Trophoblast cell (in vitro differentiated cells and primary cell): ENCODE results near the gene PREX1.
A peak's percentile ranks its signal among the peaks of the same experiment; 100 is the strongest.

Experiments
- DNase-seq, 2 donors: peaks; one replicate each; pipeline ENCODE4 v3.0.0-alpha.2; 2016
- H2AFZ ChIP-seq: 2 replicates; pipeline ENCODE4 v1.6.1; 2013; ENCODE audit warnings: low read length, moderate library complexity, mild to moderate bottlenecking; ENCODE audit not compliant: insufficient read depth, poor library complexity
- H2AK5ac ChIP-seq: 2 replicates; pipeline ENCODE4 v1.6.1; 2013; ENCODE audit warnings: mild to moderate bottlenecking, low read length
- H2BK120ac ChIP-seq: 2 replicates; pipeline ENCODE4 v1.6.1; 2013; ENCODE audit warnings: low read length, mild to moderate bottlenecking, moderate library complexity; ENCODE audit not compliant: insufficient read depth, poor library complexity
- H2BK12ac ChIP-seq: 2 replicates; pipeline ENCODE4 v1.6.1; 2013; ENCODE audit warnings: mild to moderate bottlenecking, low read length, moderate library complexity
- H2BK5ac ChIP-seq: 2 replicates; pipeline ENCODE4 v1.6.1; 2013; ENCODE audit warnings: low read length, low read depth, moderate library complexity, mild to moderate bottlenecking; ENCODE audit not compliant: poor library complexity
- H3K14ac ChIP-seq: 2 replicates; pipeline ENCODE4 v1.6.1; 2013; ENCODE audit warnings: mild to moderate bottlenecking, low read length
- H3K18ac ChIP-seq: 2 replicates; pipeline ENCODE4 v1.6.1; 2013; ENCODE audit warnings: mild to moderate bottlenecking, low read length
- H3K23ac ChIP-seq: 2 replicates; pipeline ENCODE4 v1.6.1; 2013; ENCODE audit warnings: low read length
- H3K27ac ChIP-seq: 2 replicates; pipeline ENCODE4 v1.5.1; 2013; ENCODE audit warnings: low read depth, mild to moderate bottlenecking, inconsistent platforms, low read length, moderate library complexity
- H3K27me3 ChIP-seq: 2 replicates; pipeline ENCODE4 v1.6.1; 2013; ENCODE audit warnings: inconsistent platforms, mild to moderate bottlenecking, low read length, moderate library complexity; ENCODE audit not compliant: insufficient read depth
- H3K36me3 ChIP-seq, 2 experiments: 1 replicate in 1 of 2; 2 replicates in 1 of 2; pipeline ENCODE4 v1.6.1; 2013; ENCODE audit warnings: low read length in 2 of 2, mild to moderate bottlenecking in 2 of 2, moderate library complexity in 1 of 2; ENCODE audit not compliant: insufficient read depth in 2 of 2, control insufficient read depth in 1 of 2
- H3K4ac ChIP-seq: 2 replicates; pipeline ENCODE4 v1.6.1; 2013; ENCODE audit warnings: low read depth, mild to moderate bottlenecking, low read length, moderate library complexity
- H3K4me1 ChIP-seq, 2 experiments: 1 replicate in 1 of 2; 2 replicates in 1 of 2; pipeline ENCODE4 v1.6.1; 2013; ENCODE audit warnings: low read length in 2 of 2, mild to moderate bottlenecking in 2 of 2, moderate library complexity in 1 of 2; ENCODE audit not compliant: insufficient read depth in 2 of 2, control insufficient read depth in 1 of 2
- H3K4me2 ChIP-seq: 2 replicates; pipeline ENCODE4 v1.6.1; 2013; ENCODE audit warnings: inconsistent platforms, mild to moderate bottlenecking, low read length, moderate library complexity
- H3K4me3 ChIP-seq: 2 replicates; pipeline ENCODE4 v1.5.1; 2013; ENCODE audit warnings: mild to moderate bottlenecking, low read depth, low read length, inconsistent platforms
- H3K79me1 ChIP-seq: one replicate; pipeline ENCODE4 v1.6.1; 2013; ENCODE audit warnings: low read length
- H3K79me2 ChIP-seq: 2 replicates; pipeline ENCODE4 v1.6.1; 2013; ENCODE audit warnings: low read length, mild to moderate bottlenecking; ENCODE audit not compliant: control insufficient read depth, insufficient read depth, poor library complexity
- H3K9ac ChIP-seq: 2 replicates; pipeline ENCODE4 v1.6.1; 2013; ENCODE audit warnings: mild to moderate bottlenecking, low read length
- H3K9me3 ChIP-seq: 2 replicates; pipeline ENCODE4 v1.6.1; 2013; ENCODE audit warnings: low read depth, mild to moderate bottlenecking, control low read depth, inconsistent platforms, low read length; ENCODE audit not compliant: insufficient read depth
- H4K12ac ChIP-seq: 2 replicates; pipeline ENCODE4 v1.6.1; 2013; ENCODE audit warnings: low read depth, mild to moderate bottlenecking, low read length, moderate library complexity
- H4K8ac ChIP-seq: 2 replicates; pipeline ENCODE4 v1.6.1; 2013; ENCODE audit warnings: low read depth, mild to moderate bottlenecking, low read length, moderate library complexity
- H4K91ac ChIP-seq: one replicate; pipeline ENCODE4 v1.6.1; 2013; ENCODE audit warnings: low read depth, mild to moderate bottlenecking, low read length, moderate library complexity
- WGBS: extraction: QIAGEN DNeasy Blood & Tissue Kit; methylation state at CpG from one replicate; pipeline ENCODE4 v1.1.7; 2013; ENCODE audit warnings: missing lambda C conversion rate; ENCODE audit not compliant: insufficient read length, insufficient coverage; ENCODE audit errors: extremely low coverage; 5-methylcytosine and 5-hydroxymethylcytosine counted together

PREX1 gene

GRCh38 chr20:48642105-48642880 lies 185.5 kb downstream of the PREX1 start:
- no CpG with 5 or more reads among the region's 11 CpGs for WGBS
- H3K14ac ChIP-seq = no peak overlapping the region
- H3K4me3 ChIP-seq = no peak overlapping the region
- no peak overlapping the region for H3K27ac ChIP-seq
- no peaks in the 10 kb centered on the region for H3K27me3 ChIP-seq
- DNase-seq = no peak
- H4K12ac ChIP-seq = no peak overlapping the region
- no peaks in the 10 kb centered on the region for H3K36me3 ChIP-seq
- H4K91ac ChIP-seq = no peak overlapping the region
- H2AFZ ChIP-seq = no peak overlapping the region
- peaks cover 3% of the 10 kb centered on the region for H3K9me3 ChIP-seq
- no peaks in the 10 kb centered on the region for H3K79me1 ChIP-seq
- H2BK5ac ChIP-seq = no peak overlapping the region
- H4K8ac ChIP-seq = no peak overlapping the region
- no peak overlapping the region for H2BK12ac ChIP-seq
- H3K9ac ChIP-seq = no peak overlapping the region
- H3K4ac ChIP-seq = no peak overlapping the region
- no peak overlapping the region for H3K23ac ChIP-seq
- no peak overlapping the region for H3K4me2 ChIP-seq
- H3K79me2 ChIP-seq = no peaks in the 10 kb centered on the region
- H2BK120ac ChIP-seq = no peak overlapping the region
- H2AK5ac ChIP-seq = no peak overlapping the region
- no peaks in the 10 kb centered on the region for H3K4me1 ChIP-seq
- no peak overlapping the region for H3K18ac ChIP-seq

- Histone ChIP-seq H3K9me3 (peaks cover 3% of the 10 kb centered on the region), H4K12ac (no peak overlapping the region), H3K4ac (no peak overlapping the region), H3K9ac (no peak overlapping the region), H3K27me3 (no peaks in the 10 kb centered on the region), H2BK5ac (no peak overlapping the region), H3K79me2 (no peaks in the 10 kb centered on the region), H2BK120ac (no peak overlapping the region), H3K4me3 (no peak overlapping the region), H3K14ac (no peak overlapping the region), H3K23ac (no peak overlapping the region), H2BK12ac (no peak overlapping the region), H3K4me2 (no peak overlapping the region), H2AK5ac (no peak overlapping the region), H4K91ac (no peak overlapping the region), H3K4me1 (no peaks in the 10 kb centered on the region), H3K27ac (no peak overlapping the region), H3K79me1 (no peaks in the 10 kb centered on the region), H2AFZ (no peak overlapping the region), H3K18ac (no peak overlapping the region), H3K36me3 (no peaks in the 10 kb centered on the region), H4K8ac (no peak overlapping the region)
- DNase-seq = no peak
- WGBS = 100% methylated on average over 2 of the region's 2 CpGs
These were observed 186.9 kb downstream of the PREX1 start for GRCh38 chr20:48640871-48641270.

- no peak overlapping the region for H3K18ac ChIP-seq
These were observed 187.9 kb downstream of the PREX1 start for GRCh38 chr20:48639899-48640298.

DNA sequence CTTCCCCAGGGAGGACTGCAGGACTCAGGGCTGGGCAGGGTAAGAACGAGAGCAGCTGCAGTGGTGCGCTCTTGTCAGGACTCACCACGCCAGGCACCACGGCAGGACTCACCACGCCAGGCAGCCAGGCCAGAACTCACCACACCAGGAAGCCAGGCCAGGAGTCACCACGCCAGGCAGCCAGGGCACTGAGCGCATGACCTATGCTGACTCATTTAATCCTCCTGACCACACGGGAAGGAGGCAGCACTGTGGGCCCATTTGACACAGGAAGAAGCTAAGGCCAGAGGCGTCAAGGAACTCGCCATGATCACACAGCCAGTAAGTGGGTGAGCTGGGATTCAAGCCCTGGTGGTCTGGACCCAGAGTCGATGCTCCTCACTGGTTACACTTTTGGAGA lies 189.3 kb downstream of the PREX1 start:
- Histone ChIP-seq H4K8ac (no peak overlapping the region), H2BK12ac (no peak overlapping the region), H2AK5ac (no peak overlapping the region), H3K18ac (no peak overlapping the region), H3K23ac (no peak overlapping the region), H4K12ac (no peak overlapping the region), H3K79me1 (no peaks in the 10 kb centered on the region), H3K4me2 (no peak overlapping the region), H2BK5ac (no peak overlapping the region), H2AFZ (no peak overlapping the region), H4K91ac (no peak overlapping the region), H3K9me3 (peaks cover 5% of the 10 kb centered on the region), H2BK120ac (no peak overlapping the region), H3K36me3 (no peaks in the 10 kb centered on the region), H3K79me2 (no peaks in the 10 kb centered on the region), H3K4me1 (no peaks in the 10 kb centered on the region), H3K4ac (no peak overlapping the region), H3K27me3 (no peaks in the 10 kb centered on the region), H3K9ac (no peak overlapping the region), H3K27ac (no peak overlapping the region), H3K14ac (no peak overlapping the region), H3K4me3 (no peak overlapping the region)
- DNase-seq = peak in 1 of 2 donors; percentile 10
- WGBS = no CpG with 5 or more reads among the region's 11 CpGs

More at GRCh38 chr20:48639899-48640298, 187.9 kb downstream of the PREX1 start:
- no peak overlapping the region for H4K91ac ChIP-seq
- no peak overlapping the region for H2BK12ac ChIP-seq
- H3K79me1 ChIP-seq = no peaks in the 10 kb centered on the region
- H3K9ac ChIP-seq = no peak overlapping the region
- H3K4ac ChIP-seq = no peak overlapping the region
- no peaks in the 10 kb centered on the region for H3K36me3 ChIP-seq
- no peaks in the 10 kb centered on the region for H3K27me3 ChIP-seq
- H2AK5ac ChIP-seq = no peak overlapping the region
- H2BK120ac ChIP-seq = no peak overlapping the region
- no peak overlapping the region for H3K4me3 ChIP-seq
- WGBS = no CpG with 5 or more reads among the region's 5 CpGs
- no peak overlapping the region for H2BK5ac ChIP-seq
- no peak overlapping the region for H3K4me2 ChIP-seq
- H3K27ac ChIP-seq = no peak overlapping the region
- no peak overlapping the region for H4K12ac ChIP-seq
- no peak overlapping the region for H3K23ac ChIP-seq
- no peak for DNase-seq
- H3K14ac ChIP-seq = no peak overlapping the region
- H4K8ac ChIP-seq = no peak overlapping the region
- no peaks in the 10 kb centered on the region for H3K4me1 ChIP-seq
- H3K79me2 ChIP-seq = no peaks in the 10 kb centered on the region
- peaks cover 5% of the 10 kb centered on the region for H3K9me3 ChIP-seq
- H2AFZ ChIP-seq = no peak overlapping the region
